ENCODE results near the gene PLA2R1. TPM values are rescaled to one million over a fixed set of nuclear protein-coding genes. Genes with fewer than 3 reads are reported as not detected.

PLA2R1 gene
- total and polyA plus RNA-seq, 7 experiments from 2014 or later = not detected

GRCh38 chr2:159900343-159900742 is 162.1 kb downstream of the PLA2R1 start:
- H3K4me3 ChIP-seq (ENCODE audit: low read length) = no peak overlapping the region
- Mint-ChIP-seq H3K4me1 (peaks cover 37 to 82% (median 74%) of the 10 kb centered on the region in 7 donors), H3K36me3 (peaks cover 5 to 37% (median 11%) of the 10 kb centered on the region in 5 donors), H3K9me3 (no peaks in the 10 kb centered on the region), H3K4me3 (no peak overlapping the region), H3K27ac (no peak overlapping the region), H3K27me3 (no peaks in the 10 kb centered on the region)
- H3K27ac ChIP-seq (ENCODE audit: low read depth, low read length) = no peak overlapping the region
- H3K9me3 ChIP-seq (ENCODE audit: control insufficient read depth in 2 of 3, low read length in 3 of 3) = no peaks in the 10 kb centered on the region
- H3K36me3 ChIP-seq (ENCODE audit: control insufficient read depth in 2 of 3, insufficient read depth in 3 of 3, low read length in 3 of 3) = peaks cover 0 to 18% (median 3%) of the 10 kb centered on the region in 3 experiments
- peaks cover 3 to 8% of the 10 kb centered on the region in 2 donors for H3K4me1 ChIP-seq (ENCODE audit: control insufficient read depth in 2 of 2, insufficient read depth in 2 of 2, low read length in 2 of 2)
- DNase-seq (no peak), ATAC-seq (no peak)
- CTCF ChIA-PET = interaction anchor here (0.6 to 1.1 kb wide), 3 partner anchors 20 to 323 kb away, joined by 3 read pairs; no protein-coding TSS in a partner anchor
- intact Hi-C loops (cut with micrococcal nuclease) = loop anchor here in 1 of 2 donors (10.0 kb wide), 5 partner anchors 286 to 1344 kb away; partner anchors contain the start of gene BAZ2B
- no peaks in the 10 kb centered on the region for H3K27me3 ChIP-seq (ENCODE audit: control insufficient read depth in 2 of 2, insufficient read depth in 2 of 2, low read length in 2 of 2)
- POLR2A ChIA-PET = no interaction called here

- ChIA-PET CTCF (no interaction called here), POLR2A (no interaction called here)
- no peak overlapping the region for H3K4me3 Mint-ChIP-seq
- DNase-seq (no peak), ATAC-seq (no peak)
- H3K27me3 ChIP-seq (ENCODE audit: control insufficient read depth in 2 of 2, insufficient read depth in 2 of 2, low read length in 2 of 2) = no peaks in the 10 kb centered on the region
- peaks cover 9 to 42% (median 16%) of the 10 kb centered on the region in 5 donors for H3K36me3 Mint-ChIP-seq
- H3K36me3 ChIP-seq (ENCODE audit: control insufficient read depth in 2 of 3, insufficient read depth in 3 of 3, low read length in 3 of 3) = peaks cover 0 to 21% (median 3%) of the 10 kb centered on the region in 3 experiments
- intact Hi-C loops (cut with micrococcal nuclease) = no loop called here
- H3K4me1 ChIP-seq (ENCODE audit: control insufficient read depth in 2 of 2, insufficient read depth in 2 of 2, low read length in 2 of 2) = peaks cover 0 to 7% of the 10 kb centered on the region in 2 donors
- no peak overlapping the region for H3K27ac ChIP-seq (ENCODE audit: low read depth, low read length)
- H3K27me3 Mint-ChIP-seq = no peaks in the 10 kb centered on the region
- H3K9me3 ChIP-seq (ENCODE audit: control insufficient read depth in 2 of 3, low read length in 3 of 3) = no peaks in the 10 kb centered on the region
- H3K27ac Mint-ChIP-seq = no peak overlapping the region
- no peaks in the 10 kb centered on the region for H3K9me3 Mint-ChIP-seq
- peaks cover 33 to 92% (median 69%) of the 10 kb centered on the region in 7 donors for H3K4me1 Mint-ChIP-seq
- no peak overlapping the region for H3K4me3 ChIP-seq (ENCODE audit: low read length)
Observed at GRCh38 chr2:159898441-159898840, 164.0 kb downstream of the PLA2R1 start.

GRCh38 chr2:159897720-159898119 is 164.7 kb downstream of the PLA2R1 start:
- Mint-ChIP-seq H3K4me1 (peaks cover 28 to 90% (median 63%) of the 10 kb centered on the region in 7 donors), H3K36me3 (peaks cover 10 to 50% (median 21%) of the 10 kb centered on the region in 5 donors), H3K4me3 (no peak overlapping the region), H3K27ac (peak overlapping the region in 2 of 9 donors; percentile 40 to 49), H3K27me3 (no peaks in the 10 kb centered on the region), H3K9me3 (no peaks in the 10 kb centered on the region)
- Histone ChIP-seq H3K4me1 (ENCODE audit: control insufficient read depth in 2 of 2, insufficient read depth in 2 of 2, low read length in 2 of 2) (peaks cover 0 to under 1% of the 10 kb centered on the region in 2 donors), H3K4me3 (ENCODE audit: low read length) (no peak overlapping the region), H3K27me3 (ENCODE audit: control insufficient read depth in 2 of 2, insufficient read depth in 2 of 2, low read length in 2 of 2) (no peaks in the 10 kb centered on the region), H3K9me3 (ENCODE audit: control insufficient read depth in 2 of 3, low read length in 3 of 3) (no peaks in the 10 kb centered on the region), H3K36me3 (ENCODE audit: control insufficient read depth in 2 of 3, insufficient read depth in 3 of 3, low read length in 3 of 3) (peaks cover 0 to 20% (median 3%) of the 10 kb centered on the region in 3 experiments), H3K27ac (ENCODE audit: low read depth, low read length) (no peak overlapping the region)
- ATAC-seq (no peak), DNase-seq (no peak)
- intact Hi-C loops (cut with micrococcal nuclease) = no loop called here
- ChIA-PET CTCF (no interaction called here), POLR2A (no interaction called here)

GRCh38 chr2:159897081-159897480 is 165.3 kb downstream of the PLA2R1 start:
- H3K36me3 ChIP-seq (ENCODE audit: control insufficient read depth in 2 of 3, insufficient read depth in 3 of 3, low read length in 3 of 3) = peaks cover 0 to 19% (median 3%) of the 10 kb centered on the region in 3 experiments
- Mint-ChIP-seq H3K4me3 (no peak overlapping the region), H3K27me3 (no peaks in the 10 kb centered on the region), H3K36me3 (peaks cover 12 to 53% (median 23%) of the 10 kb centered on the region in 5 donors), H3K9me3 (no peaks in the 10 kb centered on the region), H3K27ac (peak overlapping the region in 3 of 9 donors; percentile 33 to 49 (median 40)), H3K4me1 (peaks cover 23 to 90% (median 61%) of the 10 kb centered on the region in 7 donors)
- ChIA-PET CTCF (interaction anchor here (0.8 kb wide), 1 partner anchor 90 kb away, joined by 3 read pairs; no protein-coding TSS in a partner anchor), POLR2A (no interaction called here)
- DNase-seq (no peak), ATAC-seq (no peak)
- intact Hi-C loops (cut with micrococcal nuclease) = no loop called here
- H3K27ac ChIP-seq (ENCODE audit: low read depth, low read length) = no peak overlapping the region
- H3K4me3 ChIP-seq (ENCODE audit: low read length) = no peak overlapping the region
- H3K9me3 ChIP-seq (ENCODE audit: control insufficient read depth in 2 of 3, low read length in 3 of 3) = no peaks in the 10 kb centered on the region
- H3K27me3 ChIP-seq (ENCODE audit: control insufficient read depth in 2 of 2, insufficient read depth in 2 of 2, low read length in 2 of 2) = no peaks in the 10 kb centered on the region
- no peaks in the 10 kb centered on the region for H3K4me1 ChIP-seq (ENCODE audit: control insufficient read depth in 2 of 2, insufficient read depth in 2 of 2, low read length in 2 of 2)

GRCh38 chr2:159895258-159896065 is 167.0 kb downstream of the PLA2R1 start:
- Histone ChIP-seq H3K4me3 (ENCODE audit: low read length) (no peak overlapping the region), H3K9me3 (ENCODE audit: control insufficient read depth in 2 of 3, low read length in 3 of 3) (no peaks in the 10 kb centered on the region), H3K27ac (ENCODE audit: low read depth, low read length) (no peak overlapping the region), H3K4me1 (ENCODE audit: control insufficient read depth in 2 of 2, insufficient read depth in 2 of 2, low read length in 2 of 2) (no peaks in the 10 kb centered on the region), H3K36me3 (ENCODE audit: control insufficient read depth in 2 of 3, insufficient read depth in 3 of 3, low read length in 3 of 3) (peaks cover 0 to 21% (median 0%) of the 10 kb centered on the region in 3 experiments), H3K27me3 (ENCODE audit: control insufficient read depth in 2 of 2, insufficient read depth in 2 of 2, low read length in 2 of 2) (no peaks in the 10 kb centered on the region)
- ATAC-seq (peak; percentile 48), DNase-seq (no peak)
- Mint-ChIP-seq H3K9me3 (no peaks in the 10 kb centered on the region), H3K27me3 (no peaks in the 10 kb centered on the region), H3K27ac (peak overlapping the region in 1 of 9 donors; percentile 56), H3K4me3 (no peak overlapping the region), H3K4me1 (peaks cover 27 to 84% (median 50%) of the 10 kb centered on the region in 7 donors), H3K36me3 (peaks cover 12 to 51% (median 23%) of the 10 kb centered on the region in 5 donors)
- ChIA-PET POLR2A (interaction anchor here (1.2 to 1.6 kb wide), 2 partner anchors 8 to 9 kb away, joined by 3 read pairs; partner anchors contain the start of gene LY75), CTCF (interaction anchor here (0.6 kb wide), 1 partner anchor 27 kb away, joined by 3 read pairs; no protein-coding TSS in a partner anchor)
- intact Hi-C loops (cut with micrococcal nuclease) = no loop called here

GRCh38 chr2:159894145-159894838 is 168.1 kb downstream of the PLA2R1 start:
- H3K4me3 Mint-ChIP-seq = no peak overlapping the region
- peak overlapping the region in 1 of 9 donors; percentile 46 for H3K27ac Mint-ChIP-seq
- no peak for DNase-seq
- no peaks in the 10 kb centered on the region for H3K27me3 Mint-ChIP-seq
- peaks cover 16 to 57% (median 32%) of the 10 kb centered on the region in 5 donors for H3K36me3 Mint-ChIP-seq
- H3K4me3 ChIP-seq (ENCODE audit: low read length) = no peak overlapping the region
- H3K9me3 Mint-ChIP-seq = no peaks in the 10 kb centered on the region
- H3K27me3 ChIP-seq (ENCODE audit: control insufficient read depth in 2 of 2, insufficient read depth in 2 of 2, low read length in 2 of 2) = no peaks in the 10 kb centered on the region
- H3K27ac ChIP-seq (ENCODE audit: low read depth, low read length) = no peak overlapping the region
- ChIA-PET POLR2A (interaction anchor here (1.2 to 1.6 kb wide), 2 partner anchors 9 to 10 kb away, joined by 3 read pairs; partner anchors contain the start of gene LY75), CTCF (no interaction called here)
- H3K4me1 Mint-ChIP-seq = peaks cover 29 to 81% (median 50%) of the 10 kb centered on the region in 7 donors
- H3K36me3 ChIP-seq (ENCODE audit: control insufficient read depth in 2 of 3, insufficient read depth in 3 of 3, low read length in 3 of 3) = peaks cover 0 to 28% (median 0%) of the 10 kb centered on the region in 3 experiments
- no peaks in the 10 kb centered on the region for H3K4me1 ChIP-seq (ENCODE audit: control insufficient read depth in 2 of 2, insufficient read depth in 2 of 2, low read length in 2 of 2)
- intact Hi-C loops (cut with micrococcal nuclease) = no loop called here
- H3K9me3 ChIP-seq (ENCODE audit: control insufficient read depth in 2 of 3, low read length in 3 of 3) = no peaks in the 10 kb centered on the region
- ATAC-seq = no peak

All from naive thymus-derived CD4-positive, alpha-beta T cell (primary cell).